OCI-M2 (cell line): Measurements from ENCODE around the gene COX5B.
"Not testable (repeated sequence)": the region's sequence is repeated elsewhere in the genome, so short reads cannot be mapped to it uniquely, and the experiment has no call there.

Experiments used
- DNase-seq: peaks from one replicate; lab custom pipeline; 2025; ENCODE audit not compliant: unreplicated experiment; lab: John Stamatoyannopoulos, UW

Gene COX5B

GRCh38 chr2:97672606-97673140, 26.8 kb downstream of the COX5B start:
- DNase-seq = not testable (repeated sequence)

DNA sequence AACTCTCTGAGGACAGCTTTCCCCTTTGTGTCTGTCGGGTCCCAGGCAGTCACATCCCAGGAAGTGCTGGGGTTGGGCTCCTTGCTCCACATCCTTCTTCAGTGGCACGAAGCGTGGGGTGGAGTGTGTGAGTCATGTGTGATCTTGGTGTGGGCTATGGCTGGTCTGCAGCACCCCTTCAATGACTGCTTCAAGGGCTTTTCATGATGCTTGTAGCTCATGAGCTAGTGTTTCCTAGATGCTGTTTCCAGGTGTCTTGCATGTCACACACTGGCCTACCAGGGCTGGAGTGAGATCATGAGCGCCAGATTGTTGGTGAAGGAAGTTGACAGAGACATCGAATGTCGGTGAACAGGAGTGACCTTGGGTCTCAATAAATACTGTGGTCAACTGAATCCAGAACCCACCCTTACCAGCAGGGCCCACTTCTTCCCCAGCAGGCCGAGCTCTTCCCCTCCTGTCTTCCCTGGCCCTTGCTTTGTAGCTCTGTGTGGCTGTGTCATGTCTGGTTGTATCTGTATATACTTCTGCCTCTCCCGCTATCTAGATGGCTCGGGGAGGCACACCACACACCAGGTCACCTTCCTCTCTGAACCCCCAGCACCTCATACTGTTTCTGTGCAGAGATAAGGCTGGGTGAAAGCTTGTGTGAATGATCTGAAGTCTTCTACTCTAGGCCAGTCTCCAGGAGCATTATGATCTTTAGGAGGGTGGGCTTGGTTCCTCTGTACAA, 27.5 kb downstream of the COX5B start:
- DNase-seq = no peak

DNA sequence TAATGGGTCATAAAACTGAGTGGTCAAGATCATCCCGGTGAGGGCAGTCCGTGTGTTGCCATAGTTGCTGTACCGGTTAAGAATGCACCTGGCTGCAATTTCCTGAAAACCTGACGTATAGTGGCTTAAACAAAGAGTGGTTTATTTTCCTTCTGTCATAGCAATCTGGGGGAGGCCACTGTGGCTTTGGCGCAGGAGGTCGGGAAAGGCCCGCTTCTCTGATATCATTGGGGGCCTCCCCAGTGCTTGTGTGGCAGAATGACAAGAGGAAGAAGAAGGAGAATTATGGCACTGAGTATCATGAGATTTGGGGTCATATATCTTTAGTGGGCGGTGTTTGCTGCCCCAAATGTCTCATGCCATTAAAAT, 28.0 kb downstream of the COX5B start:
- DNase-seq = no peak

GRCh38 chr2:97675430-97676113, 29.7 kb downstream of the COX5B start:
- DNase-seq = no peak

- DNase-seq = no peak
Measured at GRCh38 chr2:97676620-97677019, 30.8 kb downstream of the COX5B start.

GRCh38 chr2:97677480-97677879, 31.6 kb downstream of the COX5B start:
- no peak for DNase-seq

GRCh38 chr2:97678298-97678697, 32.4 kb downstream of the COX5B start:
- no peak for DNase-seq

DNA sequence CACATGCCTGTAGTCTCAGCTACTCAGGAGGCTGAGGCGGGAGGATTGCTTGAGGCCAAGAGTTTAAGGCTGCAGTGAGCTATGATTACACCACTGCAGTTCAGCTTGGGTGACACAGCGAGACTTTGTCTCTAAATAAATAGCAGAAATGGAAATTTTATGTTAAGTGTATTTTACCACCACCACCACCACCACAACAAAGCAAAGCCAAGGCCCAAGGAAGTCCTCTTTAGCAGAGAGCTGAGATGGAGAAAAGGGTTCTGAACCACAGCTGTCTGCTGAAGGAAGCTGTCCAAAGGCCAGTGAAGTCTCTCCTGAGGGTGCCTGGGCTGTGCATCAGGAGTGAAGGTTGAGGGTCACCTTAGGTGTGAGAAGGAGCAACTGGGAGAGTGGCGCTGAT, 41.4 kb downstream of the COX5B start:
- DNase-seq = not testable (repeated sequence)

DNA sequence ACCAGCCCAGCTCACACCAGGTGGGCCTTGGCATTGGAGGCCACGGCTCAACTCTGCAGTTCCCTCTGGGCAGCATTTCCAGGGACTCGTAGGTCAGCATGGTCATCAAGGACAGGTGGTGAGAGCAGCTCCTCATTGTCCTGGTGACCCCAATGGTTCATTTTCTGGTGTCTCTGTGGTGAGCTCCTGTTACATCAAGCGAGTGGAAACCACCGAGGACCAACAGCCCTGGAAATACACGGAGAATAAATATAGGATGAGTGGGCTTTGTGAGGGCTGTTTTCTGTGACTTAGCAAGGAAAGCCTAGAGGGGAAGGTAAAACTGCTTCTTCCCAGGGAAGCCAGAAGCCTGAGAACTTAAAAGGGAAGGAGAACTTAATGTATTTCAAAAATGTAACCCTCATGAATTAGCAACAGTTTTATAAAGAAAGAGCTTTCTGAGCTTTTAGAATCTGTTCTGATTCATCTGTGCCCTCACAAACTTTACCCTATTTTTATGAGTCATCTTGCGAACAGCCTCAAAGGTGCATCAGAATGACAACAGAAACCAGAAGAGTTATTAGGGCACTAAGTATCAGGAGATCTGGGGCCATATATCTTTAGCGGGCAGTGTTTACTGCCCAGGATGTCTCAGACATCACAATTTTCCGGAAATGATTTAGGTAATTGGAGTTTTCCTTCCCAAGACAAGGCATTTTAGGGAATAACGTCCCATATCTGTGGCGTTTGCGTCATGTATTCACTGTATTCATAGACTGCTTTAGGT, 42.4 kb downstream of the COX5B start:
- DNase-seq = no peak

DNA sequence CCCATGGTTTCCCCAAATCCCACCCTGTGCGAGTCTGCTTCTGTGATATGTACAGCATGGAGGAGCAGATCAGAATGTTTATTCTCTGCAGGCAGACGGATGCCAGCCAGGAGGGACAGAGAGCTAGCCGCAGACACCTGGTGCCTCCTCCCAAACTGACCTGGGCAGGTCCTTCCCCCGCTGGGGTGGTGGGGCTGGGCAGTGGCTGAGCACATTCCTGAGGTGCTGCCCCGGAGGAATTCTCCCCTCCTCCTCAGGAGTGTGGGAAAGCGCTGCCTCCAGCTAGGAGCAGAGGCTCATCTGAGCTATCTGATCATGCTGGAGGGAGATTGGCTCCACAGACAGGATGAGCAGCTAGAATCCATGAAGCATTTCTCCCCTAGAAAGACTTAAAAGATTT, 45.3 kb downstream of the COX5B start:
- DNase-seq = no peak

GRCh38 chr2:97693476-97693875, 47.6 kb downstream of the COX5B start:
- DNase-seq = no peak

- DNase-seq = no peak
Measured at GRCh38 chr2:97695744-97696143, 49.9 kb downstream of the COX5B start.

GRCh38 chr2:97697252-97698235, 51.7 kb downstream of the COX5B start:
- peak; percentile 72 for DNase-seq
